ENCODE results near the gene ZNF789. TPM values are rescaled to one million over a fixed set of nuclear protein-coding genes. Genes with fewer than 3 reads are reported as not detected.
A peak's percentile ranks its signal among the peaks of the same experiment; 100 is the strongest.

The ZNF789 gene
- total and polyA plus RNA-seq, 9 of the 15 experiments (the other 6 are each of a cell fraction or from before 2014, with no cell fraction given), result 6.1 to 57.0 (median 24.8) TPM

DNA sequence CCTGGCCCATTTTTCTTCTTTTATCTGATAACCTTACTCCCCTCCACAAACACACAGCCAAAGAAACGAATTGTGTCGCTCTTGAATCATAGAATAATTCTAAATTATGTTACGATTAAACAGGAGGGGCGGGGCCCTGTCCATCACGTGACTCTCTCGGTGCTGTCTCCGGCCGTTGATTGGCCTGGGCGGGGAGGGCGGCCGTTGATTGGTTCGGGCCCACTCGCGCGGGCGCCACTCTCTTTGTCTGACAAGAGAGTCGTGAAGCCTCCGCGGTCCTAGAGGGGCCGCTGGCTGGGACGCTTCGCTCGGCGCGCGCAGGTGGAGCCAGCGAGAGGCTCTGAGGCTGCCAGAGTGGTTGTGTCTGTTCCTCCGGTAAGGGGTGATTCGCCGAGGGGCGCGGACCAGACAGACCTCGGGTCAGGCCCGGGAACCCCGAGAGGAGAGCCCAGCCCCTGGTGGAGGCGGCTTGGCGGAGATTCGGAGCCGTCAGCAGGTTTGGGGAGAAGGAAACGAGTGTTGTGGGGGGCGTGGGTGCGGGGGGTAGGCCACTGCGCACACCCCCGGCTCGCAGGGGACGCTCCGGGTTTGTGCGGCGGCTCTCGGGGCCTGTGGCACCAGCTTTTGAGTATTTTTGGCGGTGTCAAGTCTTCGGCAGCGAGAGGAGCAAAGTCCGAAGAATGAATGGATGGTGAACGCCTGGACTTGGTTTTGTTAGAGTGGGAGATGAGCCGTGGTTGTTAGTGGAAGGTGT is at the start of gene ZNF789 (continued):
- TF ChIP-seq, protein P1, sequence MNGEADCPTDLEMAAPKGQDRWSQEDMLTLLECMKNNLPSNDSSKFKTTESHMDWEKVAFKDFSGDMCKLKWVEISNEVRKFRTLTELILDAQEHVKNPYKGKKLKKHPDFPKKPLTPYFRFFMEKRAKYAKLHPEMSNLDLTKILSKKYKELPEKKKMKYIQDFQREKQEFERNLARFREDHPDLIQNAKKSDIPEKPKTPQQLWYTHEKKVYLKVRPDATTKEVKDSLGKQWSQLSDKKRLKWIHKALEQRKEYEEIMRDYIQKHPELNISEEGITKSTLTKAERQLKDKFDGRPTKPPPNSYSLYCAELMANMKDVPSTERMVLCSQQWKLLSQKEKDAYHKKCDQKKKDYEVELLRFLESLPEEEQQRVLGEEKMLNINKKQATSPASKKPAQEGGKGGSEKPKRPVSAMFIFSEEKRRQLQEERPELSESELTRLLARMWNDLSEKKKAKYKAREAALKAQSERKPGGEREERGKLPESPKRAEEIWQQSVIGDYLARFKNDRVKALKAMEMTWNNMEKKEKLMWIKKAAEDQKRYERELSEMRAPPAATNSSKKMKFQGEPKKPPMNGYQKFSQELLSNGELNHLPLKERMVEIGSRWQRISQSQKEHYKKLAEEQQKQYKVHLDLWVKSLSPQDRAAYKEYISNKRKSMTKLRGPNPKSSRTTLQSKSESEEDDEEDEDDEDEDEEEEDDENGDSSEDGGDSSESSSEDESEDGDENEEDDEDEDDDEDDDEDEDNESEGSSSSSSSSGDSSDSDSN (IDR thresholded peaks at IDR 0.05; ENCODE audit: borderline replicate concordance in 1 of 2, low read depth in 2 of 2, low read length in 2 of 2), result peak in 1 of 2 experiments; percentile 59; a peak in 1 of 4 replicates
- TF ChIP-seq ZNF133 (CRISPR knock-in tag; IDR thresholded peaks at IDR 0.05), result 0 out of 2 replicates have a peak, but pooled peaks have one; percentile 62
- no peak for TF ChIP-seq ZNF780A (CRISPR knock-in tag; IDR thresholded peaks at IDR 0.05)
- peak; percentile 46 for TF ChIP-seq ZNF316 (IDR thresholded peaks at IDR 0.05)
- TF ChIP-seq MCM3 (IDR thresholded peaks at IDR 0.05), result no peak
- TF ChIP-seq, protein P2, sequence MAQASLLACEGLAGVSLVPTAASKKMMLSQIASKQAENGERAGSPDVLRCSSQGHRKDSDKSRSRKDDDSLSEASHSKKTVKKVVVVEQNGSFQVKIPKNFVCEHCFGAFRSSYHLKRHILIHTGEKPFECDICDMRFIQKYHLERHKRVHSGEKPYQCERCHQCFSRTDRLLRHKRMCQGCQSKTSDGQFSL (CRISPR knock-in tag; IDR thresholded peaks at IDR 0.05), result no peak
- TF ChIP-seq, protein P2 (tag; IDR thresholded peaks at IDR 0.05), result no peak
- peak; percentile 50; the same call in 1 of the 2 replicates for TF ChIP-seq JUN (IDR thresholded peaks at IDR 0.05; ENCODE audit: borderline replicate concordance, low read depth, low read length)
- no peak for TF ChIP-seq JUN (CRISPR knock-in tag; IDR thresholded peaks at IDR 0.05; ENCODE audit: borderline replicate concordance)
- no peak for TF ChIP-seq SAFB2 (IDR thresholded peaks at IDR 0.05; ENCODE audit: borderline replicate concordance, low read depth, low read length, severe bottlenecking)
- TF ChIP-seq, protein P3, sequence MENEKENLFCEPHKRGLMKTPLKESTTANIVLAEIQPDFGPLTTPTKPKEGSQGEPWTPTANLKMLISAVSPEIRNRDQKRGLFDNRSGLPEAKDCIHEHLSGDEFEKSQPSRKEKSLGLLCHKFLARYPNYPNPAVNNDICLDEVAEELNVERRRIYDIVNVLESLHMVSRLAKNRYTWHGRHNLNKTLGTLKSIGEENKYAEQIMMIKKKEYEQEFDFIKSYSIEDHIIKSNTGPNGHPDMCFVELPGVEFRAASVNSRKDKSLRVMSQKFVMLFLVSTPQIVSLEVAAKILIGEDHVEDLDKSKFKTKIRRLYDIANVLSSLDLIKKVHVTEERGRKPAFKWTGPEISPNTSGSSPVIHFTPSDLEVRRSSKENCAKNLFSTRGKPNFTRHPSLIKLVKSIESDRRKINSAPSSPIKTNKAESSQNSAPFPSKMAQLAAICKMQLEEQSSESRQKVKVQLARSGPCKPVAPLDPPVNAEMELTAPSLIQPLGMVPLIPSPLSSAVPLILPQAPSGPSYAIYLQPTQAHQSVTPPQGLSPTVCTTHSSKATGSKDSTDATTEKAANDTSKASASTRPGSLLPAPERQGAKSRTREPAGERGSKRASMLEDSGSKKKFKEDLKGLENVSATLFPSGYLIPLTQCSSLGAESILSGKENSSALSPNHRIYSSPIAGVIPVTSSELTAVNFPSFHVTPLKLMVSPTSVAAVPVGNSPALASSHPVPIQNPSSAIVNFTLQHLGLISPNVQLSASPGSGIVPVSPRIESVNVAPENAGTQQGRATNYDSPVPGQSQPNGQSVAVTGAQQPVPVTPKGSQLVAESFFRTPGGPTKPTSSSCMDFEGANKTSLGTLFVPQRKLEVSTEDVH (IDR thresholded peaks at IDR 0.05; ENCODE audit: low read depth, partially characterized antibody), result peak; percentile 29
- TF ChIP-seq ZNF644 (tag; IDR thresholded peaks at IDR 0.05; ENCODE audit: low read depth), result 0 out of 2 replicates have a peak, but pooled peaks have one; percentile 22
- TF ChIP-seq, protein P4, sequence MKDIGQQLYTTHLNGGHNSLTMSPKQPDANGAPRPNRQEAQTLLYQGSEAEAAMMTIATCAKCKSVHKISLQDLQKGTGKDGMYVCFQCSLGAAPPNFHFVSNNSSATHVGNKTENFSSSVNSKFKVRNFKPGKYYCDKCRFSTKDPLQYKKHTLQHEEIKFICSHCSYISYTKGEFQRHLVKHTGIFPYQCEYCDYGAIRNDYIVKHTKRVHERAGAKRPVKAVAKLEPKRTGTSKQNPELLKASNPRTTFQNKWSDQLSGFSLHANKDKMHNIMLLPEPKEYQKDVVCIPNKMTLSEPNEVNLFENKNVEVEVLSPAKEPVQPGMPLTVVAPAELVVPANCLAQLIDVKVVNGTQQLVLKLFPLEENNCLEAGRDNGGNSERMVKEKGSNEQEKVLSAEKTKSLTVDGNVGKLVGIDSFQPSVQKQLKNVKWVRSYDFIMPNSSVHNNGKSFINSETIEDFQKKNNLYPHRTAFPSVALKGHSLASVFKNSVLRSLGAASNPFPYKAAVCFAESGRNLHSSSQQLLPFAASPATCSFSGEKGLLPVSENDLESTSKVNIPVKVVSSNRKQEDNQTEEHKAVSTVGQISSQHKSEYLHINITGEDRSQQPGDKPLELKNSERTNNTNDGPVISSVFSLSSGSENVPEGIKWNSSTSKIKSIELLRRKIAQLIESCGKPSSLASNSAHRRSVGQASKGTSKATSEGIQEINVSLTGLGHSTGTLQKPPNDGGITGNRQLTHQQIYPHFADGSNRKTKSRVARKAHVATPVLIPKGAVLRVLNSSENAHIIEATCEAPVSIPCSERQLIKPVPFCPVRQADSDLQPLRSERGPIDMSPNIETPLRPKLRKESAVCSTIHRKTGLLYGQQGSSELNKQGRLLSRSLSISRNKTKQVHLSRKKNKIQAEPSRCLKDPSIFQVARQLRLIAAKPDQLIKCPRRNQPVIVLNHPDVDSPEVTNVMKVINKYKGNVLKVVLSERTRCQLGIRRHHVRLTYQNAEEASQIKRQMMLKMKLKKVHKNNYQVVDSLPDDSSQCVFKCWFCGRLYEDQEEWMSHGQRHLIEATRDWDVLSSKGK (CRISPR knock-in tag; IDR thresholded peaks at IDR 0.05), result no peak
- TF ChIP-seq GABPB1 (CRISPR knock-in tag; IDR thresholded peaks at IDR 0.05), result peak; percentile 27; the same call in 1 of the 2 replicates
- TF ChIP-seq ZFP30 (CRISPR knock-in tag; IDR thresholded peaks at IDR 0.05; ENCODE audit: borderline replicate concordance), result no peak
- no peak for TF ChIP-seq SIX5 (IDR thresholded peaks at IDR 0.05; ENCODE audit: borderline replicate concordance in 1 of 2, insufficient read depth in 1 of 2, low read depth in 1 of 2, low read length in 2 of 2)

Measured in K562 (cell line).